Mesodermal cell (in vitro differentiated cells): ENCODE data around the gene GNGT1.

Experiments
- H3K27ac ChIP-seq: 2 replicates; pipeline ENCODE4 v1.7.0; 2013; ENCODE audit warnings: mild to moderate bottlenecking, low read depth, low read length, moderate library complexity; ENCODE audit not compliant: severe bottlenecking
- H3K36me3 ChIP-seq: 2 replicates; pipeline ENCODE4 v1.7.1; 2013; ENCODE audit warnings: mild to moderate bottlenecking, low read length, moderate library complexity; ENCODE audit not compliant: control insufficient read depth, insufficient read depth
- H3K4me1 ChIP-seq: one replicate; pipeline ENCODE4 v1.7.1; 2013; ENCODE audit warnings: mild to moderate bottlenecking, low read length; ENCODE audit not compliant: insufficient read depth, control insufficient read depth, poor library complexity, severe bottlenecking
- H3K4me3 ChIP-seq: 2 replicates; pipeline ENCODE4 v1.7.0; 2013; ENCODE audit warnings: low read length, control low read depth, mild to moderate bottlenecking; ENCODE audit not compliant: insufficient read depth, poor library complexity, severe bottlenecking; ENCODE audit errors: extremely low read depth
- H3K9me3 ChIP-seq: 2 replicates; pipeline ENCODE4 v1.7.1; 2013; ENCODE audit warnings: mild to moderate bottlenecking, low read length, moderate library complexity; ENCODE audit not compliant: control insufficient read depth
- WGBS, 2 experiments: methylation state at CpG; one replicate each; pipeline ENCODE4 v1.1.5; 2013; ENCODE audit warnings: missing lambda C conversion rate in 2 of 2; ENCODE audit not compliant: insufficient coverage in 2 of 2; 5-methylcytosine and 5-hydroxymethylcytosine counted together

The GNGT1 gene

DNA sequence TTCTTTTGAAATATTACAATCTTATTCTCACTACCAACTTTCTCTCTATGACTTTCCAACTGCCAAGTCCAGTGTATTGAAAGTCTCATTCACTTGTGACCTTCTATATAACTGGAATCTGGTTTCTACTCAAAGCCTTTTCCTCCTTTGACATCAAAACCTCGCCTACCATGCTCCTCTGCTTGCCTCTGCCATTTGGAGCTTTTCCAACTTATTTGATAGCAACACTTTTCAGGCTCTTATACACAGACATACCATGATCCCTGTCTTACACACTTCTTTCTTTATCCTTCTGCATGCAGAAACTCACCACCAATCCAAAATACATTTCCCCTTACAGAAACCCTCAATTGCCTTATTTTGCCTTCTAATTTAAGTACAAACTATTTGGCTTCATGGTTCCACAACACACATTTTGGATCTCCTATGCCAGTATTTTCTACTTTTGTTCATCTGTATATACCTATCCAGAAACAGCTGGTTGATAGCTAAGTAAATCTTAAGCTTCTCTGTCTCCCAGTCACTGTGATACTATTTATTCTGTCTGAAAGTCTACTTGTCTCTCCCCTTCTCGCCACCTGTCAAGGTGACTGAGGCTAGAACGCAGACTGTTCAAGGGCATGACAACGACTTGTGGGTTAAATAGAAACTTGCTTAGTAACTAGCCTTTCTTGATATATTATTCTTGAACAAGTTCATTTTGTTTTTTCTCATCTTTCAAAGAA, 37.6 kb downstream of the GNGT1 start:
- Histone ChIP-seq H3K4me3 (no peak overlapping the region), H3K27ac (no peak overlapping the region), H3K4me1 (peaks cover 13% of the 10 kb centered on the region), H3K36me3 (no peaks in the 10 kb centered on the region), H3K9me3 (no peaks in the 10 kb centered on the region)
- WGBS, 2 experiments: 87 to 92% methylated on average over 1 to 2 of the region's 4 CpGs

DNA sequence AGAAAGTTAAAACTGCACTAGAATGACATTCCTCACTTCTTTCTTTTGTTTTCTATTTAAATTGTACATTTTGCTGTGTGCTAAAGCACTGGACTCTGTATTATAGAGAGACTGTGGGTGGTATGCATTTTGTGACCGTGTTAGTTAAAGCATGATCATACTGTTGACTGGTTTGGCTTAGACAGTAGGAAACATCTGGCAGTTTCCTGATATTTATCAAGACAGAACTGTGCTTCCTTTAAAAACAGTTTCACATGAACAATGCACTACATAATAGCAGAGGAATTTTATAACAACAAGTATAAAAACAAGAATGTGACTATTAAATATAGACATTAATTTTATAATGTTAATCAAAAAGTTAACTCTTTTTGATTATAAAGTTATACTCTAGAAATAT, 38.3 kb downstream of the GNGT1 start:
- Histone ChIP-seq H3K9me3 (no peaks in the 10 kb centered on the region), H3K27ac (no peak overlapping the region), H3K4me1 (peaks cover 16% of the 10 kb centered on the region), H3K4me3 (no peak overlapping the region), H3K36me3 (no peaks in the 10 kb centered on the region)
- no CpG with 5 or more reads among the region's 1 CpG for WGBS, 2 experiments

DNA sequence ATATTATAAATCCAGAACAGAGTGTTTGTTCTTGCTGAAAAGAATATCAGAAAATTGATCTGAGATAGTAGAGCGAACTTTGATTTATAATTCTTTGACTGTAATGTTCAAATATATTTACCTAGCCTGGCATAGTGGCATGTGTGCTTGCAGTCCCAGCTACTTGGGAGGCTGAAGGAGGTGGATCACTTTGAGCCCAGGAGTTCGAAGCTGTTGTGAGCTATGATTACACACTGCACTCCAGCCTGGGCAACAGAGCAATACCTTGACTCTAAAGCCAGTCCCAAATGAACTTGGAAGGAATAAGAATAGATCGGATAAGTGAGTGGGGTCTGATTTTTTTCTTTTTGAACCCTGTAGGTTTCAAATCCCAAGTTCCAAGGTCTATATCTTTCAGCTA, 38.7 kb downstream of the GNGT1 start:
- Histone ChIP-seq H3K4me1 (peaks cover 16% of the 10 kb centered on the region), H3K36me3 (no peaks in the 10 kb centered on the region), H3K27ac (no peak overlapping the region), H3K4me3 (no peak overlapping the region), H3K9me3 (no peaks in the 10 kb centered on the region)
- WGBS, 2 experiments: 71 to 100% methylated on average over 1 to 2 of the region's 3 CpGs

DNA sequence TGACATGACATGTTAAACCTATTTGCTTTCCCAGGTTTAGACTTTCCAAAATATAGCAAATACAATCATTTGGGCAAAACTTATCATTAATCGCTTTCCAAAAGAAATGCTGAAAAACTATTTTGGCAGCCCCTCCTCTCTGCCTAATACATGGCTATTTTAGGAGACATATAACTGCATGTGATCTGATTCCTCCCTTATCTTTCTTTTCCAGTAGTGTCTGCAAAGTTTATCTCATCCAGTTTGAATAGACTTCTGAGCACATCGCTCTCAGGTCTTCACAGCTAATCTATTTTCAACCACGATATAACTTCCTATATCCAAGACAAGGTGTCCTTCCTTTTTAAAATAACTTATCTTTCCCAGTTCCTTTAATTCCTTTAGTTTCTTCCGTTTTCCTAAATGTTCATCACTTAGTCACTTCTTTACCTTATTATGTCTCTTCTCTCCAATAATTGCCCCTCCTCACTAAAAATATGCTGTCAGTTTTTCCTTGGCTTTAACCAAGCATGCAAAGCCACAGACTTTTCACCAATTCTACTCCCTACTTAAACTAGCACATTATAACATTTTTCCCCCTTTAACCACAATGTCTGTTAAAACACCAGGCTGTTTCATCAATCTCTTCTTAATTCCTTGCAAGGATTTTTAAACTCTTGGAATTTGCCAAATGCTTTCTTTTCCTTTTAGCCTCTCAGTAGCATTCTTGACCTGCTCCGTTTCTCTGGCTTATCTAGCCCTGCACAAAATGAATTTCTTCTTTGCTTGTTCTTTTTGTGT, 39.6 kb downstream of the GNGT1 start:
- WGBS, 2 experiments: 66 to 78% methylated on average over 3 to 5 of the region's 5 CpGs
- Histone ChIP-seq H3K36me3 (no peaks in the 10 kb centered on the region), H3K9me3 (no peaks in the 10 kb centered on the region), H3K4me3 (no peak overlapping the region), H3K27ac (peak overlapping the region; percentile 52), H3K4me1 (peaks cover 16% of the 10 kb centered on the region)

DNA sequence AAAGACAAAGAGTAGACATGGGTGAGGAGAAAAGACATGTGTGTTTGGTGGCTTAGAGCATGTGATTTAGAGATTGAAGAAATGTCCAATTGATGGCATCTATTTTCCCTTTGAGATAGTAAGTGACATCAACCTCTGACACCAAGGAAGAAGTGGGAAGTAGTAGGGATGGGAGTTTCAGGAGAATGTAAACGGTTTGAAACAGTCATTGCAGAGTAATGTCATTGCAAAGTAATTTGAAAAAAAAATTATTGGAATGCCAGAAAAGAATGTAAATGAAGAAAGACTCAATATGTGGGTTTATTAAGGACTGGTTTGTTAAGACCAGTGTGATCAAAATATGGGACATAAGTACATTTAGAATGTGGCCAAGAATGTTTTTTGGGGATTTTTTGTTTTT, 41.7 kb downstream of the GNGT1 start:
- Histone ChIP-seq H3K9me3 (no peaks in the 10 kb centered on the region), H3K4me1 (peaks cover 16% of the 10 kb centered on the region), H3K36me3 (no peaks in the 10 kb centered on the region), H3K27ac (no peak overlapping the region), H3K4me3 (no peak overlapping the region)
- WGBS, 2 experiments: 100% methylated on average over 1 of the region's 1 CpG

DNA sequence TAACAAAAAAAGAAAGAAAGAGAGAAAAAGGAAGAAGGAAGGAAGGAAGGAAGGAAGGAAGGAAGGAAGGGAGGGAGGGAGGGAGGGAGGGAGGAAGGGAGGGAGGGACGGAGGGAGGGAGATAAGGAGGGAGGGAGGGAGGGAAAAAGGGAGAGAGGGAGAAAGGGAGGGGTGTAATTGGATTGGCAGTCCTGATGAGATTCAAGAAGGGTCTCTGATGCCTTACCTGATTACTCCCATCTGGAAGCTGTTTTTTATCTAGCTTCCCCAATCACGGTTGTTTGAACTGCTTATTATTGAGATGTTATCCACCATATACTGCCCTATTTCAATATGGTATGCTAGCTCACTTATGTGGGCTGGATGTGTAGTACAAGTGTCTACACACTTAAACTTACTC, 42.5 kb downstream of the GNGT1 start:
- no peak overlapping the region for H3K4me3 ChIP-seq
- H3K36me3 ChIP-seq: no peaks in the 10 kb centered on the region
- H3K4me1 ChIP-seq: peaks cover 16% of the 10 kb centered on the region
- peak overlapping the region; percentile 1 for H3K27ac ChIP-seq
- H3K9me3 ChIP-seq: no peaks in the 10 kb centered on the region
- WGBS, 2 experiments: no CpG with 5 or more reads among the region's 2 CpGs

DNA sequence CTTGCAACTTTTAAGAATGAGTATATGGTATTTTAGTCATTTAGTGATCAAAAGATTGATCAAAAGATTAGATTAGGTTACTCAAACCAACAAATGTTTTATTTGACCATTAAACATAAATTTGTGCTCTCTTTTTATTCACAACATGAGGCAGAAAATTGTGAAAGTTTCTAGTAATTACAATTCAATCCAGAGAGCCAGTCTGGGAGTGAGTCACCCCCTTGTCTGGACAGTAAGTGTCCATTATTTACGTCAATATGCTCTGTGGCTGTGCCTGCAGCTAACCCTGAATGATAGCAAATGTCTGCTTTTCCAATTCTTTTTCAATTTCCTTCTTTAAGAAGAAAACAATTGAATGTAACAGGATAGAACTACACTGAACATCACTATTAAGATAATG, 43.1 kb downstream of the GNGT1 start:
- H3K4me3 ChIP-seq: no peak overlapping the region
- peak overlapping the region; percentile 1 for H3K27ac ChIP-seq
- whole genome bisulfite sequencing, 2 experiments: 57 to 70% methylated on average over 1 of the region's 1 CpG
- H3K9me3 ChIP-seq: no peaks in the 10 kb centered on the region
- peaks cover 16% of the 10 kb centered on the region for H3K4me1 ChIP-seq
- no peaks in the 10 kb centered on the region for H3K36me3 ChIP-seq

DNA sequence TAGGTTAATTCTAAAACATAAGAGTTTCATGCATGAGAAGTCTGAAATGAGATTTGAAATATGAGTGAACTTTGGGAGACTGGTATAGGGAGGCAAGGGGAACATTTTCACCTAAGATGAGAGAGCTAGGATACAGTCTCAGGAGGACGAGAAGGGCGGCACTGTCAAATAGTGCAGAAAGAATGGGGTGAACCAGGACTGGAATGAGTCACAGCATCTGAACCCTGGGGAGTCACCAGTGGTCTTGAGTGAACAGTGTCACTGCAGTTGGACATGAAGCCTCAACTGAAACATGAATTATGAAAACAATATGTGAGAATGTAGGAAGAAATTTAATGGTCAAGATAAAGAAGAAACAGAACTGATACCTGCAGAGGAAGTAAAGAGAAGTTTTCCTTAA, 48.9 kb downstream of the GNGT1 start:
- WGBS, 2 experiments: 97 to 100% methylated on average over 2 of the region's 2 CpGs
- Histone ChIP-seq H3K4me3 (no peak overlapping the region), H3K4me1 (no peaks in the 10 kb centered on the region), H3K36me3 (no peaks in the 10 kb centered on the region), H3K27ac (no peak overlapping the region), H3K9me3 (no peaks in the 10 kb centered on the region)

DNA sequence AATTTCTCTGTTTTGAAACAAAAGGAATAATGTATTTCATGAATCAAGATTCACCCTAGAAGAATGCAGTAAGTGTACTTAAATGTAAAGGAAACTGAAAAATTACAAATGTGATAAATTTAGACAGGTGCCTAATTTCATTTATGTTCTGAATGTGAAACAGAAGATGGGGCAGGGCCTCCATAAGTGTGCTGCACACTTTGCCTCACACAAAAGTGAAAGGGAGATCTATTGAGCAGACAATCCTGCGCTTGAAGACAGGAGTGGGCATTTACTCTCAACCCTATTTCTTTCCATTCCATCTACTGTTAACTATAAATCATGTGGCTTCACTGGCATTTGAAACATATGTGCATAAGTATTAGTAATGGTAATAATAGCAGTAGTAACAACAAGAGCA, 51.4 kb downstream of the GNGT1 start:
- H3K27ac ChIP-seq: no peak overlapping the region
- no peak overlapping the region for H3K4me3 ChIP-seq
- no peaks in the 10 kb centered on the region for H3K36me3 ChIP-seq
- WGBS, 2 experiments: 100% methylated on average over 1 of the region's 1 CpG; no CpG with 5 or more reads in 1 of the 2 experiments
- no peaks in the 10 kb centered on the region for H3K4me1 ChIP-seq
- no peaks in the 10 kb centered on the region for H3K9me3 ChIP-seq

DNA sequence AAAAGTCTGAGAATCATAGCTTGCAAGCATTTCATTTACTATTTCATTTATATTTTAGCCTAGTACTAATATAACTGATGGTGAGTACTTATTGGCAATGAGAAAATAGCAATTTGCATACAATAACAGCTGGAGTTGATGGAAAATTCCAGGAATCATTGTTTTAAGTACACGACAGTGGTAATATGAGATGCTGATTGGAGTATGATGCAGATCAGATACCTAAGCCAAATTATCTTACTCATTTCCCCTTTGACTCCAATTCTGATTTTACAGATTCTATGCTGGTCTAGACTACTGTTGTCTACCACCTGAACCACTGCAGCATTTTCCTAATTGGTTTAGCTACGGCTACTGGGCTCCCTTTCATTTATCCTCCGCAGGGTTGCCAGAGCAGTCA, 51.8 kb downstream of the GNGT1 start:
- WGBS, 2 experiments: 89% methylated on average over 2 of the region's 3 CpGs; no CpG with 5 or more reads in 1 of the 2 experiments
- Histone ChIP-seq H3K4me1 (no peaks in the 10 kb centered on the region), H3K36me3 (no peaks in the 10 kb centered on the region), H3K27ac (no peak overlapping the region), H3K9me3 (no peaks in the 10 kb centered on the region), H3K4me3 (no peak overlapping the region)

DNA sequence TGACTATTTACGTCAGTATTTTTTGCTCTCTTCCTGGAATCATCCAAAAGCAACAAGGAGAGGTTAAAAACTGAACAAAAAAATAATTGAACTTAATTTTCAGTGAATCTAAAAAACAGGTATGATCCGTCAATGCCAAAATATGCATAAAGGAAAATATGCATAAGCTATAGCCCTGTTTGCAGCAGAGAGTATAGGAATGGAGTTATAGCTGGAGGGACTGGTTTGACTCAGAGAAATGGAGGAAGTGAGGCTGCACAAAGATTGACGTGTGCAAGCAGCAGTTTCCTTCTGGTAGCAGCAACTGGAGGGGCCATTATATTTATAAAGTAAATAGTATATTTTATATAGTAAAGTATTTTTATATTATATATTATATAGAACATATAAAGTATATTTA, 52.3 kb downstream of the GNGT1 start:
- no peak overlapping the region for H3K4me3 ChIP-seq
- WGBS, 2 experiments: 90% methylated on average over 2 of the region's 3 CpGs; no CpG with 5 or more reads in 1 of the 2 experiments
- H3K9me3 ChIP-seq: no peaks in the 10 kb centered on the region
- no peaks in the 10 kb centered on the region for H3K4me1 ChIP-seq
- no peak overlapping the region for H3K27ac ChIP-seq
- H3K36me3 ChIP-seq: no peaks in the 10 kb centered on the region
